GM18868 (cell line): ENCODE results near the gene TSC22D1.

ENCODE experiments used
- ATAC-seq: cut with Tn5 transposase; IDR thresholded peaks from one replicate; pipeline ENCODE4 v1.9.1; 2021; ENCODE audit warnings: mild to moderate bottlenecking, moderate library complexity; ENCODE audit not compliant: unreplicated experiment

Gene TSC22D1

DNA sequence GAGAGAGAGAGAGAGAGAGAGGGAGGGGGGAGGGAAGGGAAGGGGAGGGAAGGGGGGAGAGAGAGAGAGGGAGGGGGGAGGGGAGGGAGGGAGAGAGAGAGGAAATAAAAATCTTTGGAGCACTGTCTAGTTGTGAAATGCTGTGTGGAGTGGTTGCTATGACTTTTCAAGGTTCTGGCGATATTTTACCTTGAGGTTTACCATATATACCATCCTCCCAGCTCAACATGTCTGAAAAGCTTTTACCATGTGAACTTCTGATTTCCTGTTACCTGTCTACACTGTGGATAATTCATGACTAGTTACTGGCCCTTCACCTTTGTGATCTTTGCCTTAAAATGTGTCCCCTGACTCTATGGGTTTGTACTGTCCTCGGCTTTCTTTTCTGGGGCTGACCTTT lies 164.3 kb downstream of the TSC22D1 start:
- no peak for ATAC-seq

DNA sequence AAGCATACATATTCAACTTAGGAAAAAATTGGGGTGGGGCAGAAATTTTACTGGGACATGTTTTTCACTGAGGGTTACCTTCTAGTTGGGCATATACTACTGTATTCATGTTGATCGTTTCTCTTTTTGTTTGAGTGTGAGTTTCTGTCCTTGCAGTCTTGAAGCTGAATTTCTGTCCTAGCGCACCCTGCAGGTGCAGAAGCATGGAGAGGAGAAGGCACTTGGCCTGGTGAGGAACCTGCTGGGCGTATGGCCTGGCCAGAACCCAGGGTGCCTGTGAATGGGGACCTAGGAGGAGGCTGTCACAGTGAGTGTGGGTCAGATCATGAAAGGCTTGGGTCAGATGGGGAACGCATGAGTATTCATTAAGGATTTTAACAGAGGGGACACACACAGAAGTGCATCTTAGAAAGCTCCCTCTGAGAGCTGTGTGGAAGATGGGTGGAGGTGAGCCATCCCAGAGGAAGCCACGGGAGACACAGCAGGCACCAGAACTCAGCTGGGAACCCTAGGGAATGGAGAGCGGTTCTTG lies 165.7 kb downstream of the TSC22D1 start:
- no peak for ATAC-seq

- no peak for ATAC-seq
These were observed 166.5 kb downstream of the TSC22D1 start for GRCh38 chr13:44409595-44409994.

DNA sequence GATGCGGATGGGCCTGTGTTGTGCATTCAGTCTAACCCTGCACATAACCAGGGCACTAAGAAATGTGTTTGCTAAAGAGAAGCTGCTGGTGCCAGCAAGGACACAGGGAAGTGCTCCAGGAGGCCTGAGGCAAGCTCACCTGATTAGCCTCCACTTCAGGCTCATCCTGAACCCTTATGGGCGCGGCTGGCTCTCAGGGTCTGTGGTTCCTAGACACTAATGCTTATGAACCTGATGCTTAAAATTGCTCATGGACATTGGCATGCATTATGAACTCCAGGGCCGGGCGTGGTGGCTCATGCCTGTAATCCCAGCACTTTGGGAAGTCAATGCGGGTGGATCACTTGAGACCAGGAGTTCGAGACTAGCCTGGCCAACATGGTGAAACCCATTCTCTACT lies 168.2 kb downstream of the TSC22D1 start:
- ATAC-seq: no peak

DNA sequence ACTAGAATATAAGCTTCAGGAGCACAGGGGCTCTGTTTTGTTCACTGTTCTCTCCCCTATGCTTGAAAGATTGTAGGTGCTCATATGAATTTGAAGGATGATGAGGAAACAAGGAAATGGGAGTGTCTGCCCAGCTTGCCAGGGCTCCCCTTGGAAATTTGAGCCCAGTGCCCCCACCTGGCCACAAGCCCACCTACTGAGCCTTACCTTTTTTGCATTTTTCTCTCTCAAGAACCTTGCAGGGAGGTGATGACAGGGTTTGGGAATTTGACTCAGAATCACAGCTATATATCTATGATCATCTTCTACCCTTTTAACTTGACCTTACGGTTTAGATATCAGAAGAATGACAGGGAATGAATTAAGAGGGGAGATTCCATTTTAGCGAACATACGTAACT lies 168.8 kb downstream of the TSC22D1 start:
- no peak for ATAC-seq

- ATAC-seq: no peak
These were observed 169.5 kb downstream of the TSC22D1 start for GRCh38 chr13:44406617-44407016.

GRCh38 chr13:44404261-44405132 lies 171.6 kb downstream of the TSC22D1 start:
- ATAC-seq: no peak

DNA sequence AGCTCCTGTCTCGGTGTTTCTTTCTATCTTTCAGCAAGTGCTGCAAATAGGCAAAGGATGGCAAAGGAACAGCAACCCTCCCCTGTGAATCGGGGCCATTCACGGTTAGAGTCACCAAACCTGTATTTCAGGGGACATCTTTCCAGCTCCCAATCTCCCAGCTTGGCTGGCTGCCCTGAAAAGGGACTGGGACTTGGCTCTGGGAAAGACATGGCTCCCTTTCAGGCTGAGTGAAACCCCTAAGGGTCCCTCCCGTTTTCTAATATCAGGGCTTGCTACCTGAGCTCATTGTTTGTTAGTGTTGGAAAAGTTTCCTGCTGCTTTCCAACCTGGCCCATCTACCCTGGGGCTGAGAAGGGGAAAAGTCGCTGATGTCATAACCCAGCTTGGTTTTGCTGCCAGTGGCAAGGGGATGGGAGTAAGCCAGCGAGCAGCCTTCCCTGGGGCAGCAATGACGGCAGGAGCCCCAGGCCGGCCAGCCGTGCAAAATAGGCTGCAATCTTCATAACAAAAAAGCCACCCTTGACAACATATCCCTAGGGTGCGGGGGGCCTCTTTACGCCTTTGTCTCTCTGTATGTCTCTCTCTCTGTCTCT lies 172.6 kb downstream of the TSC22D1 start:
- no peak for ATAC-seq

DNA sequence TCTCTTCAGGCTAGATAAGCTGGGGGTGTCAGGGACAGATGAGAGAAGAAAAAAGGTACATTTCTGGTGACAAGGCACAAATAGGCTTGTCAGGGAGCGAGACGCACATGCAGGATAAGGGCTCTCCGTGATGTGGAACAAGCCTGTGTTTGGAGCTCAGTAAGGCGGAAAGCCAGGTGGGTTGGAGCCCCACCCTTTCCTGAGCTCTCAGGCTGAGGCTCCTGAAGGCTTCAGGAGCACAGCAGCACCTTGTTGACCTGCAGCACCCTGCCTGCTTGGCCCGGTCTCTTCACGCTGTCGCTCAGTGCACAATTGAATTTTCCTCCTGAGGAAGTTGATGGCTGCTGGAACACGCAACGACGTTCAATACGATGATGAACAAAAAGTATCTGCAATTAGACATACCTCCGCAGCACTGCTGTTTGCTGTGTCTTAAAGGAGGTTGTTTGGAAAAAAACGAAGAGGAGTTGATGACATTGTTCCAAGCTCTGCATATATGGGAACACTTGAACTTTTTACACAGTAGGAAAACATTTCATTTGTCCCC lies 173.2 kb downstream of the TSC22D1 start:
- ATAC-seq: no peak

DNA sequence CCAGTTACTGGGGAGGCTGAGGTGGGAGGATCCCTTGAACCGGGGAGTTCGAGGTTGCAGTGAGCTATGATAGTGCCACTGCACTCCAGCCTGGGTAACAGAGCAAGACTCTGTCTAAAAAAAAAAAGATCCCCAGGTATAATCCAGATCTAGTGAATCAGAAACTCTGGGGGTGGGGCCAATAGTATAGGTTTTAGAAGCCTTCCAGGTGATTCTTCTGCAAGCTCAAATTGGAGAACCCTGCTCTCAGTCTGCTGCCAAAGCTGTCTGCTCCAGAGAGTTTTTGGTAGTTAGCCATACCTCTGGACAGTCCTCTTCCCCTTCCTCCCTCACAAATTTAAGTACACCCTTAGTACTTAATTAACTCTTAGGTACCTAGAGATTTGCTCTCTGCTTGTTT lies 174.6 kb downstream of the TSC22D1 start:
- no peak for ATAC-seq

DNA sequence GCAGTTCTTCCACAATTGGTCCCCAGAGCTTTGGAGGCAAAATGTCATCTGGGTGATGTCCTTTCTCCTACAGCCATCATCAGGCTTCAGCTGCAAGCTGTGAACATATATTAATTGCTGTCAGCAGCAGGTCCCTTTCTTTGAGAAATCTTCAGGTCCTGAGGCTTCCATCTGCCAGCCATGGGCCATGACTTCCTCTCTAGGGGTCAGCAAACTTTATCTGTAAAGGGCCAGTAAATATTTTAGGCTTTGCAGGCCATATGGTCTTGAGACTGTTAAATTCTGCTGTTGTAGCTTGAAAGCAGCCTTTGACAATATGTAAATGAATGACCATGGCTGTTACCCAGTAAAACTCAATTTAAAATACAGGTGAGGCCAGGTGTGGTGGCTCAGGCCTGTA lies 175.4 kb downstream of the TSC22D1 start:
- no peak for ATAC-seq

- no peak for ATAC-seq
These were observed 177.1 kb downstream of the TSC22D1 start for GRCh38 chr13:44399074-44399473.

GRCh38 chr13:44398606-44399005 lies 177.5 kb downstream of the TSC22D1 start:
- ATAC-seq: no peak

DNA sequence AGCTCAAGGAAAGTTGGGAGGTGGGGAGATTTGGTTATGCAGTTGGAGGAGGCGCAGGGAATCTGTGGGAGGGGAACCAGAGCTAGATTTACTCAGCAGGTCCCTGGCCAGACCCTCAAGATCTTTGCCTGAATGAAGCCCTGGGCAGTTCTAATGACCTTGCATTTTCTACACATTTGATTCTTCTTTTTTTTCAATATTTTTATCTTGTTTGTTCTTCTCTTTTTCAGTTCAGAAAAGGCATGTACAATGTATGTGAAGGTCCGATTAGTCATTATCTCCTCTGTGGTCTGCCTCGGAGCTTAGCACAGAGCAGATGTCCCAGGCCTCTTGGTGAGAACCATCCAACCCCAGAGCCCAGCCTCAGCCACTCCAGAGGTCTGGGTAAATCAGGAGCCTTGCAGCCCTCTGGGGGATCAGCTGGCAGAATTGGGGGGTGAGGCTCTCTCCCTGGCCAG lies 178.3 kb downstream of the TSC22D1 start:
- no peak for ATAC-seq

DNA sequence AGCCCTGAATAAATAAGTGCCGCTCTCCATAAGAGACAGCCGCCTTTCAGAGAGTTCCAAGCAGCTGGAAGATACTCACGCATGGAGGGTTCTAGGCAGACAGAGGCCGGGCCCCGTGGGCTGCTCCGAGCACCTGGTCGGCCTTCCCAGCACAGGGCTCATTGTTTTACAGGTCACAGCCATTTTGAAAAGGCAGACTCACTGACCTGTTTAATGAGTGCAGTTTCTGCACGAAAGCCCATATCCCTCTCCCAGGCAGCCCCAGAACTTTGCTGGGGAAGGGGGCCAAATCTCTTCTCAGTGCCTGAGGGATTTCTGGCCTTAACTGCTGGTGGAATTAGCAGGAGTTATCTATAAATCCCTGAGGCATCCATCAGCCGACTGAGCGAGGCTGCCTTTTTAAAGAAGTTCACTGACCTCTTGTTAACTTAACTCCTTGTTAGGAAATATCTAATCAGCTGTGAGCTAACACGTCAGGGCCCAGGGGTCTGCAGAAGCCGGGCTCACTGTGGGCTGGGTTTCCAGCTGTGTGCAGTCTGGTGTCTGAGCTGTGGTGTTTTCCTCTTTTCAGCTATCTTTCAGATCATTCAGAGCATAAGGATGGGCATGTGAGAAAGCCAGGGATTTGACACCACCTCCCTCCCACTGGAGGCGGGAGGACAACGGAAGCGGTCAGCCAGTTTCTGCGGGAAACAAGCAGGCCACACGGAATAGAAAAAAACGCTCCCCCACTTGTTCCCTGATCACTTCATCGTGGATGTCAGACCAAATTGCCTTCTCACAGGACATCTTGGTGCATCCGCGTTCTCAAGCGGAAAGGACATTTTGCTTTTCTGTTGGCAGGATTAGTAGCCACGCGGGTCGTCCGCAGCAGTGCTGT lies 179.2 kb downstream of the TSC22D1 start:
- no peak for ATAC-seq

GRCh38 chr13:44395976-44396694 lies 180.0 kb downstream of the TSC22D1 start:
- ATAC-seq: no peak

GRCh38 chr13:44394658-44395057 lies 181.5 kb downstream of the TSC22D1 start:
- ATAC-seq: no peak

GRCh38 chr13:44393391-44393790 lies 182.7 kb downstream of the TSC22D1 start:
- no peak for ATAC-seq

- no peak for ATAC-seq
These were observed 186.3 kb downstream of the TSC22D1 start for GRCh38 chr13:44389876-44390275.

DNA sequence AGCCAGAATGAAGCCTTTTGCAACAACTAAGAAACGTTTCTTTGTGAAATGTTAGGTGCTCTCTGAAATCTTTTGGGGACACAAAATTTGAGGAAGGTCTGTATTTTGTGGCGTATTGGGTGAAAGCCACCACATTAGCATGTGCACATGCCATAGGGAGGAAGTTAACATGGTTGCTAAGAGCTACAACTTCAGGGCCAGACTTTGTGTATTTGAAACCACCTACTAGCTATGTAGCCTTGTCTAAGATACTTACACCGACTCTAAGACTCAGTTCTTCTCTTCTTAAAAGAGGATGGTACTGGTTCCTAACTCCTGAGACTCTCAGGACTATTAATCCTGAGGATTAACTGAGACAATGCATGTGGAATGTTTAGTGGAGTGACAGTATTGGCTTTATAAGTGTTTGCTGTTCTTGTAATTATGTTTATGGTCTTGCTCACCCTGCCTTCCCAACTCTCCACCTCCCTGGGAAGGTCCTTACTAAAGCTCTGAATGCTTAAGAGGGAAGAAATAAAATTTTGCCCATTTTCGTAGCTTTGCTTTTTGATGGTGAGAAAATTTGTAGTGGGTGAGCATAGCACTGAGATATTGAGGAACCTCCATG lies 187.0 kb downstream of the TSC22D1 start:
- no peak for ATAC-seq
